H4 (cell line): ENCODE results near the gene HOMEZ. TPM values are rescaled to one million over a fixed set of nuclear protein-coding genes. Genes with fewer than 3 reads are reported as not detected.

ENCODE experiments used
- DNase-seq: peaks from one replicate; pipeline ENCODE4 v3.0.0-alpha.2; 2015; ENCODE audit warnings: low spot score
- total RNA-seq: library from RNA; depleted of rRNA; stranded (reverse); fragments of >200 nt; shearing (Covaris generic); gene quantifications from 2 replicates; pipeline ENCODE4 v1.2.3, GENCODE V29; 2014

Gene HOMEZ
- total RNA-seq, 1 experiment from 2014 or later, result 11.4 TPM

DNA sequence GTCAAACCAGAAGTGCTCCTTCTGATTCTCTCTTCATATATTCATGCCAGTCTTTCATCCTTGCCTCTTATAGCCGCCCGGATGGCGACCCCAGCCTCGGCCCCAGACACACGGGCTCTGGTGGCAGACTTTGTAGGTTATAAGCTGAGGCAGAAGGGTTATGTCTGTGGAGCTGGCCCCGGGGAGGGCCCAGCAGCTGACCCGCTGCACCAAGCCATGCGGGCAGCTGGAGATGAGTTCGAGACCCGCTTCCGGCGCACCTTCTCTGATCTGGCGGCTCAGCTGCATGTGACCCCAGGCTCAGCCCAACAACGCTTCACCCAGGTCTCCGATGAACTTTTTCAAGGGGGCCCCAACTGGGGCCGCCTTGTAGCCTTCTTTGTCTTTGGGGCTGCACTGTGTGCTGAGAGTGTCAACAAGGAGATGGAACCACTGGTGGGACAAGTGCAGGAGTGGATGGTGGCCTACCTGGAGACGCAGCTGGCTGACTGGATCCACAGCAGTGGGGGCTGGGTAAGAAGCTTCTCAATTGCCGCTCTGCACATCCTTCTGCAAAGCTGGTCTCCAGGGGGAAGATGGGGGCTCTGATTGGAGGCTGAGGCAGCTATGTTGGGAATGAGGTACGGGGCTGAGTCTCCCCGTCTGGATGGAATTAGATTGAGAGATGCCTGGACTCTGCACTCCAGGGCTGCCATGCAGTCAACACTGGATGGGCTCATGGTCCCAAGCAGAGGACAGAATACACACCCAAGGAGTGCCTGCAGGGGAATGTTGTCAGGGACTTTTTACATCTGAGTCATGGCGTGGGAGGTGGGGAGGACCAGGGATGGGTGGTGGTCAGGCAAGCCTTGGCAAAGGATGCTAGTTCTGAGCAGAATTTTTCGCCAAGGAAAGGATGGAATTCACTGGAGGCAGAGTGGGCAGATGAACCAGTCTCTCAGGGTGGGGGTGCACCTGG is 22.0 kb upstream of the HOMEZ start:
- no peak for DNase-seq

DNA sequence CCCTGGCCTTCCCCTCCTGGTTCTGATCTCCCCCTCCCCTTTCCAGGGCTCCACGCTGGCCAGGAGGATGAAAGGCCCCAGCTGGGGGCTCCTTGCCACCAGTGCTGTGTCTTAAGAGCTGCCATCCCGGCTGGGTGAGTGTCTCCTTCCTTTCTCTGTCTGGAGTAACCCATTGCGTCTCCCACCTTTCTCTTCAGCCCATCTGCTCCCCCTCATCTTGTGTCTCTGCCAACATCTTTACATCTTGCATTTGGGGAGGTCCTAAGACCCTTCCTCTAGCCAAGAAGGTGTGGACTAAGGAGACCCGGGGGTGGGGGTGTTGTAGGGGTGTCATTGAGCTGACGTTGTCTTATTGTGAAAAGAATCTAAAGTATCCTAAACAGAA is 21.2 kb upstream of the HOMEZ start:
- no peak for DNase-seq

DNA sequence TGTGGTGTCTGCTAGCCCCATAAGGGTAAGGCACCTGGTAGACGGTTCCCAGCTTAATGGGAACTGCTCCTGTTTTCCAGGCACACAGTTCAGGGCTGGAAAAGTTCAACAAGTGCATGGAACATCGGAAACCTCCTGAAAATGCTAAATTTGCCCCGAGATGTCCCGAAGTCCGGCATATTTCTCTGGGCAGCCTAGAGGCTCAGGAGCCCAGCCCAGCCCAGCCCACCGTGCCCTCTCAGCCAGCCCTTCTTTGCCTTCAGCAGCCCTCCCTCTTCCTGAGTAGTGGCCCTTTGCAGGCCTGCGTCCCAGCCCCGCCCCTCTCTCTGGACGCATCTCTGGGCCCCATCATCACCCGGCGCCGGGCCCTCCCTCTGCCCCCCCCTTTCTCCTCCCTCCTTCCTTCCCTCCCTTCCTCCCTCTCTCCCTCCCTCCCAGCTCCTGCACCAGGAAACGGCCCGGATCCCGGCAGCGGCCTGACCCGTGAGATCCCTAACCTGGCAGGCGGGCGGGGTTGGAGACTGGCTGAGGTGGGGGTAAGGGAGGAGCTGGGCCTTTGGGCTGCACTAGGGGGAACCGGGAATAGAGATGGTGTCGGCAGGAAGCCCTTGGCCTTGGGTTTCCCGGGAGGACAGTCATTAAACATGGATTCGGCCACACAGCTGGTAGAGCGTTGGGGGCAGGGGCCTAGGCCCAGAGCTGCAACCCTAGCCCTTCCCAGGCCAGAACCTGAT is 20.6 kb upstream of the HOMEZ start, which contains the start of gene BCL2L2:
Gene BCL2L2, plus strand, starts transcription at position 422 of the 734 bp plus-strand sequence. CDS start 935 bp downstream, outside the sequence.
- peak; percentile 86 for DNase-seq

DNA sequence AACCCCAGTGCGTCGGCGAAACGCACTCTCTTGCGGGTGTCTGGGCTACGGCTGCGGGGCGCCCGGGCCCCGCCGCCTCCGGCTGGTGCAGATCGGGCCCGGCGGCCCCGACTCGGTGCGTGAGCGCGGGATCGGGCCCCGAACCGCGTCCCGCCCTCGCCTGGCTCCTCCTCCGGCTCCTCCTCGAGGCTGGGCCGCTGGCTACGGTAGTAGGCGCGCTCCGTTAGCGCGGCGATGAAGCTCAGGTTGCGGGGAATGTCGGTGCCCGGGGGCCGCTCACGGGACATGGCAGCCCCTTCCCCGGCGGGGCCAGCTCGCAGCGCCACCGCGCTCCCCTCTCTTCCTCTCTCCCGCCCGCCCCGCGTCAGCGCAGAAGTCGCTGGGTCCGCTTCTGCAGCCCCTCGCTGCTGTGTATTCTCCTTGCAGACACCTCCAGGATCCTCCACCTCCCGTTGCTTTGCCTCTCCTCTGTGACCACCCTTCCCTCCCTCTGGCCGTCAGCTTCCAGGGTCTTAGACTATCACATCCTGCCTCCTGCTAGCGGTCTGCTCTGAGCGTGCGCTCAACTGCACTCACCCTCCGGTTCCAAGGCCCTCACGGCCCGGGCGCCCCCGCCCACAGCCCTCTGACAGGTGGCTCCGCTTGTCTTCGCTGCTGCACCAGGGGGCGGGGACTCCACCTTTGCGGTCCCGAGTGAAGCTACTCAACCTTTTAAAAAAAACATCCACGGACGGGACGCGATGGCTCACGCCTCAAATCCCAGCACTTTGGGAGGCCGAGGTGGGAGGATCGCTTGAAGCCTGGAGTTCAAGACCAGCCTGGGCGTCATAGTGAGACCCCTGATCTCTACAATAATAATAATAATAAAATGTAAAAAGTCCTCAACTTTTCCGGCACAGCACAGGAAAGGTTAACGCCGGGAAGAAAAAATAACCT is 16.6 kb upstream of the HOMEZ start, which contains the start of gene PPP1R3E:
Gene PPP1R3E, minus strand, starts transcription at position 570 of the 936 bp plus-strand sequence. Its CDS starts 283 bp downstream, at position 287.
- DNase-seq, result no peak

DNA sequence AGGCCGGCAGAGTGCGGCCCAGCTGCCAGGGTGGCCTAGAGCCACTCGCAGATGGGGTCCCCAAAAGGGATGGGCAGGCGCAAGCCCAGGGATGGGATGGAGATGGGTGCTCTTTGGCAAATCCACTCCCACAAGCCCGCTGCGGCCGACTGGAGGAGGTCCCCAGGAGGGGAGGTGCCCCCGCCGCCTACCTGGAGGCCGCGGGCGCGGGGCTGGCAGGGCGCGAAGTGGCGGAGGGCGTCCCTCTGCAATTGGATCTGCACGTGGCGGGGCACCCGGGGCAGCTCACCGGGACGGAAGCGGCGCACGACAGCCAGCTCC is 16.0 kb upstream of the HOMEZ start:
- no peak for DNase-seq

DNA sequence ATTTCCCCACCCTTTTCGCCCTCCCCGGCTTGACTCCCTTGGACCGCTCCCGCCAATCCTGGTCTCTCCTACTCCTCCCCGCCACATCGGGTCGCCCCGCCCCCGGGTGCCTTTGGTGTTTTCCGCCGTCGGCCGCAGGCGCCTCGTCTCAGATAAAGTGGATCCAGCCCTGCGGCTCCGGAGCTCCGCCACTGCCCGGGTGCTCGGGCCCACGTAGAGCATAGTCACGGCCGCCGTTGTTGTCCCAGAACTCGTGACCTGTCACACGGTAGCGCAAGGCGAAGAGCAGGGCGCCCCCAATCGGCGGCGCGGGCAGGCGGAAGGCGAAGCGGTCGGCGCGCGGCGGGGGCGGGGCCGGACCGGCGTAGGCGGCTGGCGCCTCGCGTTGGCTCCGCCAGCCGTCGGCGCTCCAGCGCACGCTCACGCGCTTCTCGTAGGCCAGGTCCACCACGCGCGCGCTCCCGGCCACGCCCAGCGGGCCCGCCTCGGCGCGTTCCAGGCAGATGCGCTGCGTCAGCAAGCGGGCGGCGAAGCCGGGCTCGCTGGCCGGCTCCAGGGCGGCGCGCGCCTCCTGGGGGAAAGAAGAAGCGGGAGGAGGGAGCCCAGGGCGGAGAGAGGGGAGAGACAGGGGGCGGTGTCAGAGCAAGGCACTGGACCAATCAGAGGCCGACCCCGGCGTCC is 15.5 kb upstream of the HOMEZ start:
- peak; percentile 94 for DNase-seq

DNA sequence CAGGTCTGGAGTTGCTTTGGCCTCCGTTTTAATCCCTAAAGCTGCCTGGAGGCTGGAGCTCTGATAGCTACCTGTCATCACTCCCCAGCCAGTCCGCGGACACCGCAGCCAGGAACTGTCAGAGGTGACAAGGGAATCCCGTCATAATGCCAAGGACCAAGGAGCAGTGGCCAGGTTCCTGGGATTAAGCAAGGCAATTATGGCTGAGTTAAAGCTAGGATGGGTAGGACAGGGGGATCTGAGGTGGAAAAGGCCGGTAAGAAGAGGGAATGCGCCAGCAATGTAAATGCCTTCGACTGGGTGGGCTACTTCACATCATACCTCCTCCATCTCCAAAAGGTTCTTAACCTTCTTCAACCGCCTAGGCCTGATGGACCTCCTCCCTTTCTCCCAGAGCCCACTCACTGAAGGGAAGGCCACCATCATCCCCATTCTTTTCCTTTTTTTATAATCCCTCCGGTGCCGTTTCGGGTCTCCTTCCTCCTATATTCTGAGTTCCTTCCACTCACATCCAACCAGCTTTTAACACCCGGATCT is 14.8 kb upstream of the HOMEZ start:
- no peak for DNase-seq

DNA sequence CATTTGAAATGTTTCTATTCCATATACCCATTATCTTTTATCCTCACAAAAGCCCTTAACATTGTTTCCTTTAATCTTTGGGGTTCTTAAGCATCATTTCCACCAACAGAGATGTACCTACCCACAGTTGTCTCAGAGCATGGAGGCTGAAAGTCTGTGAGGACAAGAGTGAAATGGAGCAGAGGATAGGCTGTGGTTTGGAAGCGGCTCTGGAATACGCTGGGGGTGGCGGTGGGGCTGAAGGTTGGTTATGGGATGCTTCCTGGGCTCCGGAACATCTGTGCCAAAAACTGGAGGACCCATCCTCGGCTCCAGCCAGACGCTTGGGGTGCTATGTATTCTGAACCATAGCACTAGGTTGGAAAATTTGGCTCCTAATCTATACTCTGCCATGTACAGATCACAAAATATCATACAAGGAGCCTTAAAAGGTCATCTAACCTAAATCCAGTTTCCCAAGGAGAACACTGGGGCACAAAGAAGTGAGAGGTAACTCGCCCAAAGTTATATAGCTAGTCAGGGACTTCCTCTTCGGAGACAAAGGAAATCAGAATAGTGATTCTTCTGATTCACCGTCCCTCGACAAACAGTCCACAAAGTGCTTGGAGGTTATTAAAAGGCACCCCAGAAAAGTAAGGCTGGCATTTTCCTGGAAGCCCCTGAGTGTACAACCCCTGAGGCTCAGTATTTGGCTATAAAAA is 14.2 kb upstream of the HOMEZ start:
- no peak for DNase-seq

DNA sequence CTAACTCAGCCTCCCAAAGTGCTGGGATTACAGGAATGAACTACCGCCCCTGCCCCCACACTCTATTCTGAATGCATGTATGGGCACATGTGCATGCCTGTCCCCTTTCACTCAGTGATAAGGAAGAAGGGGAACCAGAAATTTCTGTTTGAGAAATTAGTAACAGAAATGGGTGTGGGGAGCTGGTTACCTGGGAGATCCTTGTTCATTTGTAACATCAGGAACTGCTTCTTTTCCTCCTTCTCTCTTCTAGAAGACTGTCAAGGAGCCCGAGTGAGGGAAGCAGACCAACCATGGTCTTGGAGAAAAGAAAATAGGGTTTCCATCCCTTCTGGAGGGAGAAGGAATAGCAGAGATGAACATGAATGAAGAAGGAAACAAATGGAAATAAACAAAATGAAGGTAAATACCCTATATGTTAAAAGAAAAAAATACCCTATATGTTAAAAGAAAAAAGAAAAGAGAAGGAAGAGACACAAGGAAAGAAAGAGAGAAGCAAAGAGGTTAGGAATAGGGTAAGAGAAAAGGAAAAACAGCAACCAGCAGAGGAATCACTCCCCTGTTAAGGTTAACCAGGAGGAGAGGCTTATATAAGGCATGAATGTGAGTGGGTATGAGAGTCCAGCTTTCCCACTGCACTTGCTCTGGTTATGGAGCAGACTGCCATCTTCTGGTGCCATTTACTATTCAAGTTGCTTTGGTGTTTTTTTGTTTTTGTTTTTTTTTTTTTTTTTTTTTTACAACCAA is 13.5 kb upstream of the HOMEZ start:
- peak; percentile 58 for DNase-seq

DNA sequence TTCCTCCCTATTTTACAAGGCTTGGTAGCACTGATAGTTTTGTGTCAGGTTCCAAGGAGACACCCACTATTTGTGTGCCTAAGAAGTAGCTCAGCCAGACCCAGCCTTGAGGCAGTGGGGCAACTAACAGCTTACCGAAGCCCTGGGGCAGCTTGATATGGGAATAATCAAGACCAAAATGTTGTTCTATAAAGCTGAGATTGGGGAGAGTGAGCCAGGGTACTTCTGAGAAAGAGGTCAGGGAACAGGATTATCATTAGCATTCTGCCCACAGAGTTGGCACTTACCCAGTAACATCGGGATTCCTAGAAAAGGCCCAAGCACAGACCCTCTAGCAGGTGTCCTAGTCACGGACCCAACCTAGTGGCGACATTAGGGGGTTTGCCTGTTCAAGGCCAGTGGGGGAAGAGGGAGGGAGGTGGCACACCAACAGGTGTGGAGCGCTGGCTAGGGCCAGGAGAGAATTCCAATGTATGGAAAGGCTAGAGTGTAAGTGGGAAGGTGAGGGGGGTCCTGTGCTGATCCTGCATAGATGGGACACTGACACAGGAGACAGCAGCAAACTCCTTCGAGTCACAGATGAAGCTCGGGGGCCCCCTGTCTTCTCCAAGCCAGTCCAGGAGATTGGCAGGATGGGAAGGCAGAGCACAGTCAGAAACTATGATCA is 11.8 kb upstream of the HOMEZ start:
- no peak for DNase-seq

DNA sequence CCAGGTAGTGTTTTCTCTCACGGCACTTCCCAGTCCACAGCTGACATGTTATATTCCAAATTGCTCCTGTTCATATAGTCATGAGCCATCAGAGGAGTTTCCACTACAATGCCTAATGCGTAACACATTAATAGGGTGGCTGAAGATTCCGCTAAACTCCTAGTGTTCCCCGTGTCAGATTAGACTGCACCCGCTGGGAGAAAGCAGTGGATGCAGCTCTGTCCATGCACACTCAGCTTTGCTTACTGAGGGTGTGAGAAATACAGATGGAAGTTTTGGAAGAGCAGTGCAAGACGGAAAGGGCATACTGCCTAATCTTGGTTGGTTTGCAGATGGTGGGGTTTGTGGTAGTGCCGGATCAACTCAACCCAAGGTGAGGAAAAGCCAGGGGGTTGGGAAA is 11.2 kb upstream of the HOMEZ start:
- no peak for DNase-seq

DNA sequence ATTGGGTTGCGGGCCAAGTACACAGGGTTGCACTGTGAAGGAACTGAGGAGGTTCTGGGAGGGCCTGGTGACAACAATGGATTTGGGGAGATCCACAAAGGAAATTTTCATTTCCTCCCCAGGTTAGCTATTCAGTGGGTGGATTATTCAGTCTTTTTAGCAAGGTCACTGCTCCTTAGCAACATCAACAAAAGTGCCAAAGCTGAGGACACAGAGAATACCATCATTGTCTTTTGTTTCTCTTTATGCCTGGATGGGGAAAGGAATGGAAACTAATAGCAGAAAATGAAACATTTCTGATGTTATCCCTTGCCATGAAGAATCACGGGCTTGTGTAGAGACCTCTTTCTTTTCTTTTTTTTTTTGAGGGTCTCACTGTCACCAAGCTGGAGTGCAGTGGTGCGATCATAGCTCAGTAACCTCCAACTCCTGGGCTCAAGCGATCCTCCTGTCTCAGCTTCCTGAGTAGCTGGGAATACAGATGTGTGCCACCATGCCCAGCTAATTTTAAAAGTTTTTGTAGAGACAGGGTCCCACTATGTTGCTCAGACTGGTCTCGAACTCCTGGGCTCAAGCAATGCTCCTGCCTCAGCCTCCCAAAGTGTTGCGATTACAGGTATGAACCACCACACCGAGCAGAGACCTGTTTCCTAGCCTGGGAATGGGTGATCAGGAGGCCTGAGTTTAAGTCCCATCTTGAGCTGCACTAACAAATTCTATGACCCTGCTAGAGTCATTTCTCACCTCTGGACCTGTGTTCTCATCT is 10.3 kb upstream of the HOMEZ start:
- DNase-seq, result no peak

DNA sequence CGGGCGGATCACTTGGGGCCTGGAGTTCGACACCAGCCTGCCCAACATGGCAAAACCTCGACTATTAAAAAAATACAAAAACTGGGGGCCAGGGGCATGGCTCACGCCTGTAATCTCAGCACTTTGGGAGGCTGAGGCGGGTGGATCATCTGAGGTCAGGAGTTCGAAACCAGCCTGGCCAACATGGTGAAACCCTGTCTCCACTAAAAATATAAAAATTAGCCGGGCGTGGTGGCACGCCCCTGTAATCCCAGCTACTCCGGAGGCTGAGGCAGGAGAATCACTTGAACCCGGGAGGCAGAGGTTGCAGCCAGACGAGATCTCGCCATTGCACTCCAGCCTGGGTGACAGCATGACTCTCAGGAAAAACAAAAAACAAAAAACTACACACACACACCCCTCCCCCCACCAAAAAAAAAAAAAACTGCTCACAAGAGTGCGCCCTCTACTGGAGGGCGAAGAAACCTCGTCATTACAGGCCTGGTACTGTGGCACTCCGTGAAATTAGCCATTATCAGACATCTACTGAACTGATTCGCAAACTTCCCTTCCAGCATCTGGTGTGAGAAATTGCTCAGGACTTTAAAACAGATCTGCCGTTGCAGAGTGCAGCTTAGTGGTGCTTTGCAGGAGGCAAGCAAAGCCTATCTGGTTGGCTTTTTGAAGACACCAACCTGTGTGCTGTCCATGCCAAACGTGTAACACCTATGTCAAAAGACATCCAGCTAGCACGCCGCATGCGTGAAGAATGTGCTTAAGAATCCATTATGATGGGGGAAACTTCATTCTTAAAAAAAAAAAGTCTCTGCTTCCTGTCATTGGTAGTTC is 9.0 kb upstream of the HOMEZ start:
- peak; percentile 35 for DNase-seq

DNA sequence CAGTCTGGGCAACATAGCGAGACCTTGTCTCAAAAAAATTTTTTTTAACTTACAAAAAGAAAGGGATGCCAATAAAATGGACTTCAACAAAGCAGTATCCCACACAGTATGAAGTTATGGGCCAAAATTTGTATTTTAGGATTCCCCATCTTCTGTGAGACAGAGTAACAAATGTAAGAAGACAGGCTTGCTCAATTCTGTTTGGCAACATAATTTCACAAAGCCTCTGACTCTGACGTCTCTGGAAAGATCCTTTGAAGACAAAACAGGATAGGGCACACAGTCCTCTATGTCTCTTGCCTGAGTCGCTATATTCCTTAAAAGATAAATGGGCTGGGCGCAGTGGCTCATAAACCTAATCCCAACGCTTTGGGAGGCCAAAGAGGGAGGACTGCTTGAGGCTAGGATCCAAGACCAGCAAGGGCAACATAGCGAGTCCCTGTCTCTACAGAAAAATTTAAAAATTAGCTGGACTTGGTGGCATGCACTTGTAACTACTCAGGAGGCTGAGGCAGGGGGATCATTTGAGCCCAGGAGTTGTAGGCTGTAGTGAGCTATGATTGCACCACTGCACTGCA is 1.1 kb upstream of the HOMEZ start:
- DNase-seq, result no peak

DNA sequence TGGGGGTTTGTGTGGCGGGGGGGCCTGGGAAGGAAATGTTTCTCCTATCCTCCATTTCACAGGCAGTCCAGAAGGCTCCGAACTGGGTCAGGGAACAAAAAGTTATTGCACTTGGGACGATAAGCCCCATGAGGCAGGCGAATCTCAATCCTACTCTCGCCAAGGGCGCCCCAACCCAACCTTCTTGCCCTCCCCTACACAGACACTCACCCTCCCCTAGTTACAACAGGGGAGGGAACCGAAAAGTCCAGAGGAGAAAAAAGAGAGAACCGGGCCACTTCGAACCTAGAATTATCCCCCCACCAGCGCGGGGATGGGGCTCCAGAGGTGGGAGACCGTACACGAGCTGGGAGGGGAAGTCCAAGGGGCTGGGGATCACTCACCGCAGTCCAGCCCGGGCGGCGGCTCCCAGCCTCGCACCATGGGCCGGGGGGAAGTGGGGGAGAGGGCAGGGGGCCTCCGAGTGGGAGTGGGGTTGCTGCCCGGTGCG is 357 bp downstream of the HOMEZ start:
- no peak for DNase-seq

DNA sequence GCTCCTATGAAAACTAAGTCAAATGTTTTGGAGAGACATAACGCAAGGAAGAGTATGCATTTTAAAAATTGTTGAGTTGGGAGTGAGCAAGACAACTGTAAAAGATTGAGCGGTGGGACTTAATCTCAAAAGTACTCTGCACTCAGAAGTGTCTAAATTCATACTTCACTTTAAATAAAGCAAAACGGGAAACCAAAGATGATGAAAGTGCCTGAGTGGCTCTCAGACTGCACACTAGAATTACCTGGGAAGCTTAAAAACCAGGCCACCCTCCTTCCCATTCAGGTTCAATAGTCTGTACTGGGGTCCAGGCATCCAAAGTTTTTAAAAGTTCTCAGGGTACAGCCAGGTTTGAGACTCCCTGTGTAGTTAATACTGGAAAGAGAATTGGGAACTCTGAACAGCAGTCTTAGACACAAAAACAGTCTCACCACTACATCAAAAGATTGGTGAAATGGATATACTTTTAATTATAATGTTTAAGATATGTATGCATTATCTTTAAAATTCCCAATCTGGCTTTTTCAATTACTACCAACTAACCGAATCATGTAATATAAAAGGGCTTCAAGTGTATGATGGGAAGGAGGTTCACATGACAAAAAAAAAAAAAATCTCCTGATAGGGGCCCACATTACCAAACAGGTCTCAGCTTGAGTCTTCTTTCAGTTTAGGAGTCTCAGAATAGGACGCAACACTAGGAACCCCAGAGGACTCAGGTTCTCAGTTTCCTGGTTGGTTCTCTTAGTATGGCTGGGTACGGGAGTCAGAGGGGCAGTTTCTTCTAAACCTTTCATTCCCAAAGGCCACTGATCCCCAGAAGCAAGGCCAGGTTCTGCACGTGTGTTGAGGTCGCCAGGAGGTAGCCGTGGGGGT is 1.0 kb downstream of the HOMEZ start:
- no peak for DNase-seq
